Adrenal gland (tissue), 12 donors: Measurements from ENCODE around the gene OR2A5. TPM values are rescaled to one million over a fixed set of nuclear protein-coding genes. Genes with fewer than 3 reads are reported as not detected.
A peak's percentile ranks its signal among the peaks of the same experiment; 100 is the strongest.
"Not testable (repeated sequence)": the region's sequence is repeated elsewhere in the genome, so short reads cannot be mapped to it uniquely, and the experiment has no call there.

ENCODE experiments used
- DNase-seq, 7 donors: peaks; one replicate each; pipeline ENCODE4 v3.0.0-alpha.2; 2019 to 2020
- H3K27ac ChIP-seq, 5 donors: fragments of 200-600 bp; sonication (generic) in 4 of 5; 1 replicate in 3 of 5; 2 replicates in 2 of 5; pipeline versions ENCODE4 v1.5.1 to v1.8.0; 2016 to 2020; ENCODE audit warnings: mild to moderate bottlenecking in 1 of 5
- H3K27me3 ChIP-seq: fragments of 200-600 bp; 2 replicates; pipeline ENCODE4 v1.8.0; 2021
- H3K36me3 ChIP-seq, 2 donors: fragments of 200-600 bp; replicated peaks in 1 of 2; 1 replicate in 1 of 2; 2 replicates in 1 of 2; pipeline versions ENCODE4 v1.5.1 to v1.8.0; 2018 to 2022
- H3K4me1 ChIP-seq, 2 donors: fragments of 200-600 bp; replicated peaks in 1 of 2; 1 replicate in 1 of 2; 2 replicates in 1 of 2; pipeline versions ENCODE4 v1.5.1 to v1.8.0; 2018 to 2021
- H3K4me3 ChIP-seq, 4 donors: fragments of 200-600 bp; sonication (generic) in 3 of 4; one replicate each; pipeline ENCODE4 v1.5.1; 2016 to 2018
- H3K9me3 ChIP-seq, 3 donors: fragments of 200-600 bp; sonication (generic) in 1 of 3; replicated peaks in 1 of 3; 1 replicate in 2 of 3; 2 replicates in 1 of 3; pipeline versions ENCODE4 v1.5.1 to v1.8.0; 2016 to 2021
- CTCF ChIP-seq, 6 experiments: fragments of 450-650 bp in 4 of 6; fragments of 200-600 bp in 2 of 6; sonication (generic) in 1 of 6; IDR thresholded peaks; 1 replicate in 5 of 6; 2 replicates in 1 of 6; pipeline versions ENCODE4 v1.5.1 to v1.8.0; 2016 to 2021; ENCODE audit warnings: antibody characterized with exemption in 6 of 6, mild to moderate bottlenecking in 2 of 6, moderate library complexity in 1 of 6
- POLR2A ChIP-seq, 2 donors: fragments of 450-650 bp; IDR thresholded peaks; one replicate each; pipeline ENCODE4 v1.6.1; 2017; ENCODE audit warnings: antibody characterized with exemption in 2 of 2, mild to moderate bottlenecking in 2 of 2, moderate library complexity in 1 of 2
- WGBS, 4 donors: extraction: QIAGEN DNeasy Blood & Tissue Kit in 2 of 4; methylation state at CpG; one replicate each; pipeline versions ENCODE4 v1.1.5 to v1.1.7; 2013 to 2017; 5-methylcytosine and 5-hydroxymethylcytosine counted together
- intact Hi-C, 2 donors: fragments of 100-400 bp; cut with DNase I; formaldehyde crosslinking; loops; one replicate each; pipeline versions ENCODE4 v1.14.1 to v1.15.0; 2022 to 2023
- polyA plus RNA-seq, 3 donors: library from polyadenylated mRNA; stranded (reverse); fragments of 200-250 nt in 2 of 3; fragments of 350-450 nt in 1 of 3; fragmentation: Illumina TruSeq in 1 of 3; extraction: RNeasy Lipid Tissue Mini Kit (QIAGEN cat#74804) in 1 of 3; gene quantifications; one replicate each; pipeline ENCODE4 v1.2.3, GENCODE V29; 2013 to 2014
- total RNA-seq, 9 donors: library from RNA; depleted of rRNA in 4 of 9; stranded (reverse); fragments of >200 nt in 4 of 9; fragments of 120-200 nt in 1 of 9; fragmentation: NEBNext Ultra II Directional in 1 of 9; extraction: Animal tissue kit (Norgen Biotek cat#: 25700) in 1 of 9; gene quantifications; one replicate each; pipeline versions ENCODE4 v1.1.0 to v1.2.4, GENCODE V29; 2013 to 2023
- donor health status: healthy with polysubstance abuse.
- donor health status: Bipolar disorder and iron deficiency.
- donor health status: DM: yes; HTN: yes; CAD: no.
- donor health status: DM: no; HTN: no; CAD: no.
- donor health status: DM: no; HTN: no; CAD: no.
- donor health status: DM: yes; HTN: yes; CAD: no.

The OR2A5 gene
- total and polyA plus RNA-seq, 12 donors: under 0.01 TPM; not detected in 11

GRCh38 chr7:144038887-144039286, 9.9 kb upstream of the OR2A5 start:
- no peaks in the 10 kb centered on the region for H3K4me1 ChIP-seq
- TF ChIP-seq CTCF (IDR thresholded peaks at IDR 0.05): no peak
- TF ChIP-seq POLR2A (IDR thresholded peaks at IDR 0.05): no peak
- H3K9me3 ChIP-seq: no peaks in the 10 kb centered on the region
- H3K36me3 ChIP-seq: no peaks in the 10 kb centered on the region
- 60 to 76% (median 72%) methylated on average over 4 of the region's 4 CpGs for WGBS, 4 donors
- H3K27me3 ChIP-seq: no peaks in the 10 kb centered on the region
- no peak overlapping the region for H3K27ac ChIP-seq
- H3K4me3 ChIP-seq: no peak overlapping the region
- intact Hi-C loops: no loop called here
- no peak for DNase-seq

- intact Hi-C loops: no loop called here
- Histone ChIP-seq H3K4me1 (no peaks in the 10 kb centered on the region), H3K27me3 (no peaks in the 10 kb centered on the region), H3K27ac (no peak overlapping the region), H3K9me3 (no peaks in the 10 kb centered on the region), H3K4me3 (no peak overlapping the region), H3K36me3 (no peaks in the 10 kb centered on the region)
- TF ChIP-seq CTCF (IDR thresholded peaks at IDR 0.05) (no peak), POLR2A (IDR thresholded peaks at IDR 0.05) (no peak)
- no peak for DNase-seq
- 58 to 61% (median 60%) methylated on average over 2 of the region's 2 CpGs for WGBS, 4 donors
Observed at GRCh38 chr7:144049491-144049890, 743 bp downstream of the OR2A5 start.

DNA sequence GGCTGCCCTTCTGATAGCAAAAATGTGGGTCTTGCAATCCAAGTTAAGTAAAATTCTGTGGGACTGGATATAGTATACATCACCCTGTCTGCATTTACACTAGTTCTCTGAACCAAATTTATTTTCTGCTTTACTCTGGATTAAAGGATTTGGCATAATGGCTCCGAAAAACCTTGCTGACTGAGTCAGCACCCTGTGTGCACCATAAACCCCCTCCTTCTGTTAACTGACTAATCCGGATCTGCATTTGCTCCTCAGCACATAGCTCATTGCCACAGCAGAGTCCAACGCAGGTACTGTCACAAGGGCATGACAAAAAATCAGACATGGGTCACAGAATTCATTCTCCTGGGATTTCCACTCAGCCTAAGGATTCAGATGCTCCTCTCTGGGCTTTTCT, 1.3 kb downstream of the OR2A5 start:
- TF ChIP-seq CTCF (IDR thresholded peaks at IDR 0.05): no peak
- TF ChIP-seq POLR2A (IDR thresholded peaks at IDR 0.05): no peak
- H3K27me3 ChIP-seq: no peaks in the 10 kb centered on the region
- H3K9me3 ChIP-seq: no peaks in the 10 kb centered on the region
- H3K36me3 ChIP-seq: no peaks in the 10 kb centered on the region
- no peaks in the 10 kb centered on the region for H3K4me1 ChIP-seq
- WGBS, 4 donors: 43 to 70% (median 49%) methylated on average over 3 of the region's 3 CpGs
- intact Hi-C loops: no loop called here
- DNase-seq: peak in 1 of 7 donors; percentile 15
- no peak overlapping the region for H3K4me3 ChIP-seq
- no peak overlapping the region for H3K27ac ChIP-seq

GRCh38 chr7:144050884-144051283, 2.1 kb downstream of the OR2A5 start:
- H3K27ac ChIP-seq, H3K4me1 ChIP-seq, H3K27me3 ChIP-seq, H3K36me3 ChIP-seq, H3K9me3 ChIP-seq, H3K4me3 ChIP-seq, intact Hi-C loops, DNase-seq: not testable (repeated sequence)
- WGBS, 4 donors: 75 to 85% (median 80%) methylated on average over 8 of the region's 8 CpGs

GRCh38 chr7:144057954-144058353, 9.2 kb downstream of the OR2A5 start:
- Histone ChIP-seq H3K4me3 (no peak overlapping the region), H3K27me3 (peaks cover 3% of the 10 kb centered on the region), H3K4me1 (no peaks in the 10 kb centered on the region), H3K36me3 (no peaks in the 10 kb centered on the region), H3K27ac (no peak overlapping the region), H3K9me3 (no peaks in the 10 kb centered on the region)
- peak in 5 of 7 donors; percentile 31 to 53 (median 44) for DNase-seq
- intact Hi-C loops: no loop called here
- TF ChIP-seq POLR2A (IDR thresholded peaks at IDR 0.05) (no peak), CTCF (IDR thresholded peaks at IDR 0.05) (no peak)
- 32 to 54% (median 44%) methylated on average over 3 of the region's 3 CpGs for WGBS, 4 donors
